ENCODE data around the gene SLC9A3.

SLC9A3 gene

DNA sequence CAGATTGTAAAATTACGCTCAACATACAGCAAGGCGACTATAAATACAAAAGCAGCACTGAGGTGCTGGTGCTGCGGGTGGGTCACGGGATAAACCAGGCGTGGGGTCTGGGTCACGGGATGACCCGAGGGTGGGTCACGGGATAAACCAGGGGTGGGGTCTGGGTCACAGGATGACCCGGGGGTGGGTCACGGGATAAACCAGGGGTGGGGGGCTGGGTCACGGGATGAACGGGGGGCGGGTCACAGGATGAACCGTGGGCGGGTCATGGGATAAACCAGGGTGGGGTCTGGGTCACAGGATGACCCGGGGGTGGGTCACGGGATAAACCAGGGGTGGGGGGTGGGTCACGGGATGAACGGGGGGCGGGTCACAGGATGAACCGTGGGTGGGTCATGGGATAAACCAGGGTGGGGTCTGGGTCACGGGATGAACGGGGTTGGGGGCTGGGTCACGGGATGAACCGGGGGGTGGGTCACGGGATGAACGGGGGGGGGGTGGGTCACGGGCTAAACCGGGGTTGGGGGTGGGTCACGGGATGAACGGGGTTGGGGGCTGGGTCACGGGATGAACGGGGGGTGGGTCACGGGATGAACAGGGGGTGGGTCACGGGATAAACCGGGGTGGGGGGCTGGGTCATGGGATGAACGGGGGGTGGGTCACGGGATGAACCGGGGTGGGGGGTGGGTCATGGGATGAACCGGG is 30.2 kb upstream of the SLC9A3 start:
- DNase-seq, result no peak

DNA sequence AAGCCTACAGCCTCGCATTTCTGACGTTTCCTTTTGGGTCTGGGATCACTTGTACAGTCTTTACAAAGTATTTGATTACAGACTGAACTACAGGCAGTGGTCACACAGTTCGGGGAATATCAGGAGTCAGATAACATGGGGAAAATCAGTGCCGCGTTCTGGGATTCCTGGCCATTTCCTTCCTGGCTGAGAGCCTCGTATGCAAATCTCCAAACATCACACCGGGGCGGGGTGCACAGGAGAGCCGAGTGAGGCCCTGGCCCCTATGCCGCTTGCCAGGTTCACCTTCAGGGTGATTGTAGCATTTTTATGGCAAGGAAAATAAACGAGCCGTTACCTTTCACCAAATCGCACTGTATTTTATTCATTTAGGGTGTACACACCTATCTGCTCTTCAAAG is 29.6 kb upstream of the SLC9A3 start:
- no peak for DNase-seq

DNA sequence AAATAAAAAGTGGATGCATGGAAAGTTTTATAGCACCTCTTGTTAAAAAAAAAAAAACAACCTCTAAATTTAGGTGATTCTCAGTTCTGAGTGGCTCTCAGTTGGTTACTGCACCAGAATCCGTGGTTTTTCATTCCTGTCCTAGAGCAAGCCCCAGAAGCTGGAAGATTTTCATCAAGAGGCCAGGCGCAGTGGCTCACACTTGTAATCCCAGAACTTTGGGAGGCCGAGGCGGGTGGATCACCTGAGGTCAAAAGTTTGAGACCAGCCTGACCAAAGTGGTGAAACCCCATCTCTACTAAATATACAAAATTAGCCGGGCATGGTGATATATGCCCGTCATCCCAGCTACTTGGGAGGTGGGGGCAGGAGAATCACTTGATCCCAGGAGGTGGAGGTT is 27.2 kb upstream of the SLC9A3 start:
- DNase-seq, result no peak

DNA sequence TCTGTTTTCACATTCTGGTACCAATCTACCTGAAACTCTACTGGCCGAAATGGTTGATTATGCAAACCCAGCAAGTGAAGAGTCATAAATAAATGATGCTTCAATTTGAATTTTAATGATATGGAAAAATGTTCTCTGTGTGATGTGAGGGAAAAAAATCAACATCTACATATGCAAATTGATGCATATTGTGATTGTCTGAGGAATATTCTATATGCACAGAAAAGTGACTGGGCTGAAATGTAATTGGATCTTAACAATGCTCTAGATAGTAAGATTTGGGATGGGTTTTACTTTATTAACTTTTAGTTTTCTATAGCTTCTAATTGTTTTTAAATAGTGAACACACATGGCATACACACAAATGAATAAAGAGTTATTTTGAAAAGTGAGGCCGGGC is 25.0 kb upstream of the SLC9A3 start:
- DNase-seq, result no peak

DNA sequence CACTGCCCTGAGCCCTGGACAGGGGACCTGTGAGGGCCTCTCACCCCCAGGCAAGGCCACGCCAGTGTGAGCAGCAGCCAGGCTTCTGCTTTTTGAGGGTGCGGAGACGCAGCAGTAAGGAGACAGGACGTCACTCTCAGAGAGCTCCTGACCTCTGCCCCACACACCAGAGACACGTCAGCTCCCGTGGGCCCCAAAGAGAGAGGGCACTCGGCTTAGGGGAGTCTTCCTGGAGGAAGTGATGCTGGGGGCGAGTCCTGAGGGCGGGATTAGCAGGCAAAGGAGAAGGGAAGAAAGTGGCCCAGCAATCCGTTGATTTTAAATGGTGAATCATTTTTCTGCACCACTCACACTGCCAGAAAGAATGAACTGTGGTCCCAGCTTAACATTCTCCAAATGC is 24.0 kb upstream of the SLC9A3 start:
- no peak for DNase-seq

DNA sequence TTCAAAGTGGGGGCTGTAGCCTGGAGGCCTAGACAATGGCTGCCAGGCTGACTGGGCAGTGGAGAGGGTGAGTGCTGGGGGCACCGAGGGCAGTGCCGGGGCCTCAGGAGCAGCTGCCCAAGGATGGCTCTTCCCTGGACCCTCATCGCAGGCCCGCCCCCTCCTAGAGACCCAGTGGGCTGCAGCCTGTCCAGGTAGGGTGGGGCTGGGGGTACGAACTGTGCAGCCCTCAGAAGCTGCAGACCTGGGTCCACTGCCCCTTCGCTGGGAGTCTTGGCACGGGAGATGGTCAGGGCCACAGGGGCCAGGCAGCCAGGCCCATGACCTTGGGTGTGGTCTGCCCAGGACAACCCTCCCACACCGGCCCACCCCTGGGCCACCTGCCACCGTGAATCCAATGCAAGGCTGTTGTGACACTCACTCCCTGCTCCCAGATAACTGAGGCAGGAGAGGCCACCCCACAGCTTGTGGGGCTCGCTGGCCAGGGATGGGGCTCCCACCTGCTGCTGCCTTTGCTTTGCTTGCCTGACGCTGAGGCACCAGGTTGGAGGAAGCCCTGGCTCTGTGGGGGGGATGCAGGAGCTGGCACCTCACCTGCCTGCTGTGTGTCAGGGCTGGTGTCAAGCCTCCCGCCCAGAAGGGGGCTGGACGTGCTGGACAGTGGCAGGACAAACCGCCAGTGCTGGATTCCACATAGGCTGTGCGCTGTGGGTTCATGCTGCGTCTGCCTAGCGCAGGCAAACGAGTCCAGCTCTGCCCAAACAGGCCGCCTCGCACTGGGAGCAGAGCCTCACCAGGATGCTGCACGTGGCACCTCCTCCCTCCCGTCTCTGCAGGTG is 23.1 kb upstream of the SLC9A3 start:
- DNase-seq, result no peak

DNA sequence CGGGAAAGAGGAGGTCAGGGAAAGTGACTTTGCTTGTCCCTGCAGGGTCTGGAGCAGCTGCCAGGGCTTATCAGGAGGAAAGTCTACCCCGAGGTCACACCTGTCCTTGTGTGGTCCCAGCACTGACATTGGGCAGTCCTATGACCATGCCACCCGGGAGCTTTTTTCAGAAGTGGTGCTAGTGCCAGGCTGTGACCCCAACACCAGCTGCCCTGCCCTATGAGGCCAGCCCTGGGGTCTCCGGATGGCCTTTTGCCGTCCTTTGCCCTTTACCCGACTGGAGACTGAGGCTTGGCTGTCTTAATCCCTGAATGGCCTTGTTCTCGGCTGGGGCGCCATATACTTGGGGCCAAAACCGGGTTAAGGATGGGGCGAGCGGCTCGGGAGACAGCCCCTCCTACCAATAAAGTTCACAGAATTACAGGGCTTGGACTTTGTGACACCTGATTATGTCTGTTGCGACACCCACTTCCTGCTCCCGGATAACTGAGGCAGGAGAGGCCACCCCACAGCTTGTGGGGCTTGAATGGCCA is 22.2 kb upstream of the SLC9A3 start:
- DNase-seq, result no peak

DNA sequence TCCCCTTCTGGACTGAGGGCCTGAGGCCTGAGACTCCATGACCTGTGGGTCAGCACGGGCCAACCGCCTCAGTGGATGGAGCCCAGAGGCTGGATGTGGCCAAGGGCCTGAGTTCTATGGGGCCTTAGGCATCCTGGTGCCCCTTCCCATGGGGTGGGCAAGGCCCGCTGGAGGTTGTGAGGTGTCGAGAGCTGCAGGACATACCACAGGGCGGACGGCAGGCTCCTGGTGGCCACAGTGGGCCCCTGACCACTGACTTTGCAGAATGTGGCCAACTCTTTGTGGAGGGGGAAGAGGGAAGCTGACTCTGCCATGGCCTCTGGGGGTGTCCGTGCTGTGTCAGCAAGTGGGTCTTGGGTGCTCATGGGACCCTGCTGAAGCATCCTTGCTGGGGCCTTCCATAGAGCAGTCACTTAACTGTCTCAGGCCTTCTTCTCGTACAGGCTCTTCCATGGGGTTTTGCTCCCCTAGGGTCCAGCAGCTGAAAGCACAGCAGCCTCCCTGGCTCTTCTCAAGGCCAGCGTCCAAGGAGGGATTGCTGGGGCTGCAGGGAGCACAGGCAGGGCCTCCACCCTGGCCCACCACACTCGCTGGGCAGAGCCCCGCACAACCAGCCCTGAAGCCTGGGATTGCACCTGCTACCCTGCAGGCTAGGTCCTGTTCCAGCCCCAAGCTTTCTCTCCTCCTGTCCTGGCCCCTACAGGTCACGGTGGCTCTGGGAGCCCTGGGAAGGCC is 21.6 kb upstream of the SLC9A3 start:
- DNase-seq, result no peak

DNA sequence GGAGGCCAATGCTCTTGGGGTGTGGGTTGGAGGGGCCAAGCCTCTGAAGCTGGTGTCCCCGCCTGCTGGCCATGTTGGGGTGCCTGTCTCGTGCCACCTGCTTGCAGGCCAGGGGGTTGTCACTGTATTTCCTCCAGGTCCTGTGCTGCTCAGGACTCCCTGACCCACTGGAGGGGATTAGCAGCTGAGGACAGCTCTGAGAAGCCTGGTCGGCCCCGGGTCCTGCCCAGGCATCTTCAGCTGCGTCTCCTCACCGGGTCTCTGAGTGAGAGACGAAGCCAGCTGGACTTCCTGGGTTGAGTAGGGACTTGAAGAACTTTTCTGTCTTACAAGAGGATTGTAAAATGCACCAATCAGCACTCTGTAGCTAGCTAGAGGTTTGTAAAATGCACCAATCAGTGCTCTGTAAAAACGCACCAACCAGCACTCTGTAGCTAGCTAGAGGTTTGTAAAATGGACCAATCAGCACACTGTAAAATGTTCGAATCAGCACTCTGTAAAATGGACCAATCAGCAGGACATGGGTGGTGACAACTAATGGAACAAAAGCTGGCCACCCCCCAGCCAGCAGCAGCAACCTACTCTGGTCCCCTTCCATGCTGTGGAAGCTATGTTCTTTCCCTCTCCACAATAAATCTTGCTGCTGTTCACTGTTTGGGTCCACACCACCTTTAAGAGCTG is 20.6 kb upstream of the SLC9A3 start:
- no peak for DNase-seq

DNA sequence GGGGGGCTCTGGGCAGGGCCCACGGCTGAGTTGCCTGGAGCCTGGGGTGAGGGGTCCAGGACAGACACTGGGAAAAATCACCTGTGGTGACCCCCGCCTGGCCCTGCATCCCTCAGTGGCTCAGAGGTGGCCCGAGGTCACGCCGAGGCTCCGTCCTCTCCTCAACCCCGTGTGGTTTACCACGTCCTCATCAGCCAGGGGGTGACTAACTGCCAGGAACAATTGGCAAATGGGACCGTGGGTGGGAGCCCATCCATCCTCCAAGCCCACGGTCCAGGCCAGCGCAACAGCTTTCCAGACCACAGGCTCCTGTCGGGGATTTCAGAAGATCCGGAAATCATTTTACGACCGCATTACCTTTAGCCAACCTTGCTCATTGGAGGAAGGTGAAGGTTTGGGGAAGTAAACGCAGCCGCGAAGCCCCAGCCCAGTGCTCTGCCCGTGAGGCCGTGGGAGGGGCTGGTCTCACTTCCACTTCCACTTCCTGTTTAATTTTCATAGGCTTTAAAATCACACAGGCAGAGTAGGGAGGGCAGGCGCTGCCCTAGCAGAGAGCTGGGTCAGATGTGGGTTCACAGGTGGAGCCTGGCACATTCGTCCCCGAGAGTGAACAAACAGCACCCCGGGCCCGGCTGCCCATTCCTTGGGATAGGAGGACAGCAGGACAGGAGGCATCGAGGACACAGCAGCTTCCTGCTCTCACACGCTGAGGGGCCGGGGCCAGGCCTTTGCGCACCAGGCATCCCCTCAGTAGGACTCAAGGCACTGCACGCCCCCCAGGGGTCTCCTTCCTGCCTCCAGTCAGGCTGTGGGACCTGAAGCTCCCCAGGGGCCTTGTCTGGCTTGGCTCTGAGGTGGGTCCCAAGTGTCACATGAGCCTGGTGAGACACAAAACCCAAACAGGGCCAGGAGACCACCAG is 19.8 kb upstream of the SLC9A3 start:
- no peak for DNase-seq

DNA sequence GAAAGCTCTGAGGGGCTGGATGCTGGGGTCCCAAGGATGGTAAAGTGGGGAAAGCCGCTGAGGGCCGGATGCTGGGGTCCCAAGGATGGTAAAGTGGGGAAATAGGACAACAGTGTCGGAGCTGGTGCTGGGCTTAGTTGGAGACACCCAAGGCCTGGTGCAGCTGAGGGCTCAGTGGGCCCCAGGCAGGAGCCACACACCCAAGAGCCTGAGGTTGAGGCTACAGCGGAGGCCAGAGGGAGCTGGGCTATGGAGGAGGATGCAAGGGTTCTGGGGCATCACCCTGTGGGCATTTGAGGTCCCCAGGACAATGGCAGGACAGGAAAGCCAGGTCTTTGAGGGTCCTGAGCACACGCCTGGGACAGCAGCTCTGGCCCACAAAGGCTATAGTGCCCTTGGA is 19.1 kb upstream of the SLC9A3 start:
- DNase-seq, result no peak

DNA sequence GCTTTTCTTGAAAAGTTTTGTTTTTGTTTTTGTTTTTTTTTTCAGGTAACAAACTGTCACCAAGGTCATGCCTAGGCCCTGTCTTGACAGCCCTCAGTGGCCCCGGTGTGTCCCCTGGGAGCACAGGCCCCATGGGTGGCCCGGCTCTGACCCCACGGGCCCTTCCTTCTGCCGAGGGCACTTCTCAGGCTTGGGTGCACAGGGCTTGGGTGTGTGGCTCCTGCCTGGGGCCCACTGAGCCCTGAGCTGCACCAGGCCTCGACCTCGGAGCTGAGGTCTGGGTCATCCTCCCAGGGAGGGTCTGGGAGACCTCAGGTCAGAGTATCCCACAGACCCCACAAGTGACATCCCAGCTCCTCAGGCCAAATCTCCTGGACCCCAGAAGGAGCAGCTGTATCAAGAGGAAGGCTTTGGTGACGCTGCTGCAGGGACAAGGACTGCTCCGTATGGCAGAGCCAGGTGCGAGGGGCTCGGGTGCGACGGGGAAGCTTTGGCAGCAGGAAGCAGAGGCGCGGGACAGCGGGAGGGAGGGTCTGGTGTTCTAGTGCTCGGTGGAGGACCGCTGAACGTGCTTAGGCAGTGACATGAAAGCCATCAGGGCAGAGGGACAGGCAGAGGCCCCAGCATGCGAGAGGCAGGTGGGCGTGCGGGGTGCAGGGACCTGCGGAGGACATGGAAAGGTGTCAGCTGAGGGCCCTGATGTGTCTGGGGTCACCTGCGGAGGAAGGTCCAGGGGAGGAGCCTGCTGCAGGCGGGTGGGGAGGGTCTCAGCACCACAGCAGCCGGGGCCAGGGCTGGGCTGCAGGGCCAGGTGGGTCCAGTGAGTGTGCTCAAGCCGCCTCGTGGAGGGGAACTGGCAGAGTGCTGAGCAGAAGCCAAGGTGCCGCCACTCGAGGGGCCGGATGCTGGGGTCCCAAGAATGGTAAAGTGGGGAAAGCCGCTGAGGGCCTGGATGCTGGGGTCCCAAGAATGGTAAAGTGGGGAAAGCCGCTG is 18.4 kb upstream of the SLC9A3 start:
- DNase-seq, result no peak

DNA sequence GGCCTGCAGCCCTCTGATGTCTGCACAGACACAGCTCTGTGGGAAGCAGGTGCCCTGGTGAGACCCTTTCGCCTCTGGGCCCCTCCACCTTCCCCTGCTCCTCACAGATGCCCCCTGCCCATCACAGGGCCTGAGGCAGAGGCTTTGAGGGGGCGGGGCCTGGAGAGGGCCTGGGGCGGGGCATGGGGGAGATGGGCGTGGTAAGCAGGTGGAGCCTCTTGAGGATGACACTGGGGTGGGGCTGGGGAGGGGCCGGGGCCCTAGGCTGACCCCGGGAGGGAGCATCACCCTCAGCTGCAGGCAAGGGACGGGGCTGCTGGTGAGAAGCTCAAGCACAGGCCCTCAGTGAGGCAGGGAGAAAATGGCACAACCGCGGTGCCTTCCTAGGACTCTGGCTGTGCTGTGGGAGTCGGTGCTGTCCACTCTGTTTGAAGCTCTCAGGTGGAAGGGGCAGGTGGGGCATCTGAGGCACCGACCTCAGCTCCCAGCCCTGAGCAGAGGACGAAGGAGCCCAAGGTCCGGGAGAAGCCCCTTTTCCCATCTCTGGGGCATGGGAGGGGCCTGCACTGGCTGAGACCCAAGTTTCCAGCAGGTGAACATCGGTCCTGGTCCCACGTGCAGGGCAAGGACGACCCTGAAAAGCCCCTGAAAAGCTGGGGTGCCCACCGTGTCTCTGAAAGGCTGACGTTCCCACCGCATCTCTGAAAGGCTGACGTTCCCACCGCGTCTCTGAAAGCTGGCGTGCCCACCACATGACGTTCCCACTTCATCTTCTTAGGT is 17.5 kb upstream of the SLC9A3 start:
- DNase-seq, result no peak

DNA sequence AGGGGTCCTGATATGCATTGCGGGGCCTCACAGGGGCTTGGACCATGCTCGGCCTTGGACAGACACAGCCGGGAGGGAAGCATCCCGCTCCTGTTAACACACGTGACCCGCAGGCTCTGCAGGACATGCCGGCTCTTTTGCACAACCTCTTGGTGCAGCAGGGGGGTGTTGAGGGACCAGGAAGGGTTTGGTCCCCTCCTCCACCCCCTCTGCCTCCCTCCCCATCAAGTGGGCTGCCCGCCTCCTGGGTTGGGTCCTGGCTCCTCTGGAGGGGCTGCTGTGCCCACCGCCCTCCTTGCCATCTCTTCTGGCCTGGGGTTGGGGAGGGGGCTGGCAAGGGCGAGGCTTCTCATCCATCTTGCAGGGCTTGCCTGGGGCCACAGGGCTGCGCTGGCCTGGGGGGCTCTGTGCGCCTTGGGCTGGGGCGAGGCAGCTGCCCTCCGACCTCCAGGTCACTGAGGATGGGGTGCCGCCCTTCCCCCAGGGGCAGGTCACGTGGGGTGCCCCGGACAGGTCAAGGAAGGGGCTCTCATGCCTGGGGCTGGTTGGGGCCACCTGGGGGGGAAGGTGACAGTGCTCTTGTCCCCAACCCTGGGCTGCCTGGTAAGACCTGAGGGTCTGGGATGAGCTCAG is 16.8 kb upstream of the SLC9A3 start:
- no peak for DNase-seq

DNA sequence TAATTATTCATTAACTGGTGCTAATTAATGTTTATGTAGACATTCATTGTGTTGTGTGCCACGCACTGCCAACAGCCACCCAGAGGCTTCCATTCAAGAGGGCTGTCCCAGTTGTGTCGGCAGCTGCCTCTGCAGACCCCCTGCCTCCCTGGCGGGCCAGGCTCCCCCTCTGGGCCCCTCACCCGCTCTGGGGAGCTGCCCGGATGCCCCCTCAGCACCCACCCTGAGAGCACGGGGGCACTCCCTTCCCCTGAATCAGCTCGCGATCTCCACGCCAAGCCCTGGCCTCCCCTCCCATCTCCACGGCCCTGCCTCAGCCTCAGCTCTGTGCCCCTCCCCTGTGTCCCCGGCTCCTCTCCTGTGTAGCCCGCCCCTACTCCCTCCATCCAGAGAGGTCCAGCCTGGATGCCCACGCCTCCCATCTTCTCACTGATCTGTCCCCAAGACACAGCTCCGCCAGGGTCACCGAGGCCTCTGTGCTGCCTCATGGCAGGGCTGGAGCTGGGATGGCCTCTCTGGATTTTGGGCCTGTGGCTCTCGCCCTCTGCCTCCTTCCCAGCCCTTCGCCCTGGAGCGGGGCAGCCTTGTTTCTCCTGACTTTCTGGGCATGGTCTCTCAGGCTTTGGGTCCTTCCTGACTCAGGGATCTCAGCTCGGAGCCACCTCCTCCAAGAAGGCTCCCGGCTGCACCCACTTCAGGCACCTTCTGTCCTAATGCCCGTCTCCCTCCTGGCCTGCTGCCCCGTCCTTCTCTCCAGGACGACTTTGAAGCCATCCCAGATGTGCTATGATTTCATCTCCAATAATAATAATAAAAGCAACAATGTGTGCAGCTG is 16.0 kb upstream of the SLC9A3 start:
- no peak for DNase-seq

DNA sequence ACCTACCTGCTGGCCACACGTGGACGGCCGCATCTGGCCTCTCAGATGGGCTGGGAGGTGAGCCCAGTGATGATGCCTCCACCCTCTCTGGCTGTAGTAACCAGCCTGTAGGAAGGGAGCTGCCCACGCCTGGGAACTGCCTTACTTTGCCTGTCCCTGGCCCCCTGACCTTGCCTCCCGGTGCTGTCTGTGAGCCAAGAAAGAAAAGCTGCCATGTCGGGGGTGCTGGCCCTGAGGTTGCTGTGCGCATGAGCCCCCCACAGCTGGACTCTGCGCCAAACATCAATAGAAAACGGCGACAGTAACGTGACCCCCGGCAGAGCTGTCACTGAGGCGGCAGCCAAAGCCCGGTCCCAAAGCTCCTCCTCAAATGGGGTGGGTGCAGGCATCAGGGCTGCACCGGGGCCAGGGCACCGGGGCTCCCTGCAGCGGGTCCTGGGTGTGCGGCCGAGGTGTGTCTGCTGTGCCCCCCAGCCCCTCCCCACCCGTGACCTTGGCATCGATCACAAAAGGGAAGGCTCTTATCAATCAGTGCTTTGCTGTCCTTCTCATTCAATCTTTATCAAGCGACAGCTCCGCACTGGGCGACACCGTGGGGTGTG is 15.3 kb upstream of the SLC9A3 start:
- DNase-seq, result no peak

DNA sequence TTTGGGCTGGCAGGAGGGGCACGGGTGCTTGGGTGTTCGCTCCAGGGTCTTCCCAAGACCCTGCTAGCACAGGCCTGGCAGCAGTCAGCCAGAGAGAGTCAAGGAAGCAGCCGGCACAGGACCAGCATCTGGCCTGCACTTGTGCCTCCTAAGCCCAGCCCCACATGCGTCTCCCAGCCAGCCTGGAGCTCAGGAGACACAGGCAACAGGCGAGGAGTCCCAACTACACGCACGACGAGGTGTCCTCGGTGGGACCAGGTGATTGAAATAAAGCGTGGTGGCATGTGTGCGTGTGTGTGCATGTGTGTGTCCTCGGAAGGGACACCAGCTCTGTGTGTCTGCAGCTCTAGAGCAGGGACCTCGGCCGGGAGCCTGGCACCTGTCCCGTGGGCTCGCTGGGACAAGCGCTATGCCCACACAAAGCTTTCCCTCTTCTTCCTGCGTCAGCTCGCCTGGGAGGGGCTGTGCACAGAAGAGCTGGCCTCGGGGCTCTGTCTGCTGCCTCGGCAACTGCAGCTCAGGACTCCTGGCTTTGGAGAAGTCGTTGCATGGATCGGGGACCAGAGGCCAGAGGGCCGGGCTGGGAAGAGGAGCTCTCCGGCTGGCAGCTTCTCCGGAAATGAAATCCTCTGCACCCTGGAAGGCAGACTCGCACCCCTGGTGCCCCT is 14.7 kb upstream of the SLC9A3 start:
- no peak for DNase-seq

Measured in kidney glomerular epithelial cell (primary cell).